ENCODE results near the gene XCL2.
"Not testable (repeated sequence)": the region's sequence is repeated elsewhere in the genome, so short reads cannot be mapped to it uniquely, and the experiment has no call there.

DNA sequence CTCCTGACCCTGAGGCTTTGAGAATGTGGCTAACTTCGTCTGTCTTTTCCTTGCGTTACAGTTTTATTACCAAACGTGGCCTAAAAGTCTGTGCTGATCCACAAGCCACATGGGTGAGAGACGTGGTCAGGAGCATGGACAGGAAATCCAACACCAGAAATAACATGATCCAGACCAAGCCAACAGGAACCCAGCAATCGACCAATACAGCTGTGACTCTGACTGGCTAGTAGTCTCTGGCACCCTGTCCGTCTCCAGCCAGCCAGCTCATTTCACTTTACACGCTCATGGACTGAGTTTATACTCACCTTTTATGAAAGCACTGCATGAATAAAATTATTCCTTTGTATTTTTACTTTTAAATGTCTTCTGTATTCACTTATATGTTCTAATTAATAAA lies 37.2 kb upstream of the XCL2 start:
- TF ChIP-seq CTCF (IDR thresholded peaks at IDR 0.05); ZFX (IDR thresholded peaks at IDR 0.05; ENCODE audit: borderline replicate concordance): not testable (repeated sequence)

Measured in 22Rv1 (cell line).